ENCODE data around the gene IL6ST. TPM values are rescaled to one million over a fixed set of nuclear protein-coding genes. Genes with fewer than 3 reads are reported as not detected.

IL6ST gene
- total and polyA plus RNA-seq, 2 experiments from 2014 or later, result 197 to 242 TPM

DNA sequence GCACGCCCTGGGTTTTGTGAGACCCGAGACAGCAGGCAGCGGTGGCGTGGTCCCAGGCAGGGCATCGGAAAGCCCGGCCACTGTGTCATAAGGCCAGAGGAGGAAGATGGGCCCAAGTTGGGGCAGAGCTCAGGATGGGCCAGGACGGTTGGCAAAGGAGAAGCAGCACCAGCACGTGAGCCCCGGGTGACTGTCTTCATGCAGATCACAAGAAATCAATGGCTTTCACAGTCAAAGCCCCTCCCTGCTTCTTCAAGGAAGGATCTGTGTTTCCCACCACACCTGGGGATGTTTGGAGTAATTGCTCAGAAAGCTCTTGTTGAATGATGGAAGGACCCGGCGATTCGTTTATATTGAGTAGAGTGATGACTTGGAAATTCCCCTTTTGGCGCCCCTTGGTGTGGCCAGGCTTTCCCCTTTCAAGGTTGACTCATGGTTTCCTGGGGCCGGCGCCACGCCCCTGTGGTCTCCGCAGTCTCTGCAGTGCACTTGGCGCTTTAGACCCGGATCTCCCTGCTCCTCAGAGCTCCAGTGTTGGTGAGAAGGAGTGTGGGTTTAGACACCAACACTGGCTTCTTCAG lies 91.6 kb downstream of the IL6ST start:
- H3K4me3 ChIP-seq, result no peak overlapping the region
- H3K36me3 ChIP-seq (ENCODE audit: low read depth), result no peaks in the 10 kb centered on the region
- H3K9me2 ChIP-seq (ENCODE audit: insufficient read depth), result no peaks in the 10 kb centered on the region
- no peak overlapping the region for H3K27ac ChIP-seq
- 89% methylated on average over 19 of the region's 19 CpGs for WGBS, 2 experiments (ENCODE audit: low coverage in 1 of 2, low lambda C conversion rate in 2 of 2, missing lambda C conversion rate in 2 of 2)
- DNase-seq, result no peak
- no peak for TF ChIP-seq EZH2 (IDR thresholded peaks at IDR 0.05; ENCODE audit: insufficient read depth, poor library complexity, severe bottlenecking)
- TF ChIP-seq EZH2phosphoT487 (IDR thresholded peaks at IDR 0.05; ENCODE audit: insufficient read depth, low read depth), result no peak
- H3K9ac ChIP-seq, result no peak overlapping the region
- peaks cover 21% of the 10 kb centered on the region; the same call in 1 of the 2 replicates for H3F3A ChIP-seq (ENCODE audit: insufficient read depth)
- no peaks in the 10 kb centered on the region for H3K27me3 ChIP-seq (replicated peaks; ENCODE audit: insufficient read depth)
- no peaks in the 10 kb centered on the region for H4K20me1 ChIP-seq (ENCODE audit: insufficient read depth)
- H3K4me1 ChIP-seq (ENCODE audit: insufficient read depth), result peaks cover 21% of the 10 kb centered on the region
- H3K4me2 ChIP-seq (ENCODE audit: unreplicated experiment), result no peak overlapping the region
- no peaks in the 10 kb centered on the region for H3K9me3 ChIP-seq (ENCODE audit: low read depth)
- no peak overlapping the region for H2AFZ ChIP-seq
- no peaks in the 10 kb centered on the region for H3K79me2 ChIP-seq (ENCODE audit: insufficient read depth)
- in situ Hi-C loops (cut with MboI), result loop anchor here (25.0 kb wide), 1 partner anchor 566 kb away; no protein-coding TSS in a partner anchor

DNA sequence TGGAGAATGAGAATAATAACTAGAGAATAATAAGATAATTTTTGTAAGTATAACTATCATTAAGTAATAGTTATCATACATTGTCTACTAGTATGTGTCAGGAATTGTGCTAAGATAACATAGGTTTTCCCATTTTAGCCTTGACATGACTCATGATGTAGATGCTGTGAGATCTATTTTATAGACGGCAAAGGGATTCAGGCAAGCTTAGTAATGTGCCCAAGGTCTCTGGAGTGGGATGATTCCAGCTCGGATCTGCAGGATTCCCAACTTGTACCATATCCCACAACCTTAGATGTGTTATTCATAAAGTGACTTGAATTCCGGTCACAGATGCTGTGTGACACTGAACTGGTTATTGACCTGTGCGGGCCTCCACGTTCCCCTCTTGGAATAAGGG lies 92.1 kb downstream of the IL6ST start:
- Histone ChIP-seq H3K9ac (no peak overlapping the region), H3K4me2 (ENCODE audit: unreplicated experiment) (no peak overlapping the region), H3K4me1 (ENCODE audit: insufficient read depth) (peaks cover 22% of the 10 kb centered on the region), H3K4me3 (no peak overlapping the region), H3K27me3 (replicated peaks; ENCODE audit: insufficient read depth) (no peaks in the 10 kb centered on the region), H3F3A (ENCODE audit: insufficient read depth) (peaks cover 22% of the 10 kb centered on the region), H3K9me3 (ENCODE audit: low read depth) (no peaks in the 10 kb centered on the region), H3K27ac (no peak overlapping the region), H3K36me3 (ENCODE audit: low read depth) (no peaks in the 10 kb centered on the region), H2AFZ (no peak overlapping the region), H3K79me2 (ENCODE audit: insufficient read depth) (no peaks in the 10 kb centered on the region), H3K9me2 (ENCODE audit: insufficient read depth) (no peaks in the 10 kb centered on the region), H4K20me1 (ENCODE audit: insufficient read depth) (no peaks in the 10 kb centered on the region)
- DNase-seq, result no peak
- in situ Hi-C loops (cut with MboI), result loop anchor here (25.0 kb wide), 1 partner anchor 565 kb away; no protein-coding TSS in a partner anchor
- TF ChIP-seq EZH2phosphoT487 (IDR thresholded peaks at IDR 0.05; ENCODE audit: insufficient read depth, low read depth), result no peak
- TF ChIP-seq EZH2 (IDR thresholded peaks at IDR 0.05; ENCODE audit: insufficient read depth, poor library complexity, severe bottlenecking), result no peak
- 71 to 79% methylated on average over 5 of the region's 5 CpGs for WGBS, 2 experiments (ENCODE audit: low coverage in 1 of 2, low lambda C conversion rate in 2 of 2, missing lambda C conversion rate in 2 of 2)

DNA sequence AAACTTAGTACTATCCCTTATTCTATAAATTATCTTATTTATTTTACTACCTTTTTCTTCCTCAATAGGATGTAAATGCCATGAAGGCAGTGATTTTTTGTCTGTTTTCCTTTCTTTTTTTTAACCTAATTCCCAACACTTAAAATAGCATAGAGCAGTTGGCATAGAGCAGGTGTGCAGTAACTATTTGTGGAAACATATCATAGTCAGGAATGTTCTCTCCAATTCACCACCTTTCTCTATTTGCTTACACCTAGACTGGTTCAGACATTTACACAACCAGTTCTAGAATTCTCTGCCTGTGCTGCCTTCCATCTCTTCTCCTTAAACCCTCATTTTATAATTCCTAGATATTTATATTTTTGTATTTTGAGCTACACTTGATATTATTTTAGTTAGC lies 94.0 kb downstream of the IL6ST start:
- Histone ChIP-seq H3K79me2 (ENCODE audit: insufficient read depth) (no peaks in the 10 kb centered on the region), H3K4me2 (ENCODE audit: unreplicated experiment) (no peak overlapping the region), H3K4me3 (no peak overlapping the region), H2AFZ (no peak overlapping the region), H3K9me3 (ENCODE audit: low read depth) (no peaks in the 10 kb centered on the region), H3K4me1 (ENCODE audit: insufficient read depth) (peaks cover 30% of the 10 kb centered on the region), H3K36me3 (ENCODE audit: low read depth) (no peaks in the 10 kb centered on the region), H4K20me1 (ENCODE audit: insufficient read depth) (no peaks in the 10 kb centered on the region), H3F3A (ENCODE audit: insufficient read depth) (peaks cover 33% of the 10 kb centered on the region), H3K27ac (no peak overlapping the region), H3K9me2 (ENCODE audit: insufficient read depth) (no peaks in the 10 kb centered on the region), H3K27me3 (replicated peaks; ENCODE audit: insufficient read depth) (no peaks in the 10 kb centered on the region), H3K9ac (no peak overlapping the region)
- TF ChIP-seq EZH2 (IDR thresholded peaks at IDR 0.05; ENCODE audit: insufficient read depth, poor library complexity, severe bottlenecking) (no peak), EZH2phosphoT487 (IDR thresholded peaks at IDR 0.05; ENCODE audit: insufficient read depth, low read depth) (no peak)
- no peak for DNase-seq
- in situ Hi-C loops (cut with MboI), result loop anchor here (25.0 kb wide), 1 partner anchor 563 kb away; no protein-coding TSS in a partner anchor

GRCh38 chr5:55900068-55900467 lies 94.7 kb downstream of the IL6ST start:
- no peak overlapping the region for H3K4me3 ChIP-seq
- peak; percentile 58 for DNase-seq
- H3K27me3 ChIP-seq (replicated peaks; ENCODE audit: insufficient read depth), result no peaks in the 10 kb centered on the region
- no peaks in the 10 kb centered on the region for H3K36me3 ChIP-seq (ENCODE audit: low read depth)
- no peak for TF ChIP-seq EZH2phosphoT487 (IDR thresholded peaks at IDR 0.05; ENCODE audit: insufficient read depth, low read depth)
- no peak for TF ChIP-seq EZH2 (IDR thresholded peaks at IDR 0.05; ENCODE audit: insufficient read depth, poor library complexity, severe bottlenecking)
- H3K4me2 ChIP-seq (ENCODE audit: unreplicated experiment), result peak overlapping the region; percentile 44
- H3K9me3 ChIP-seq (ENCODE audit: low read depth), result no peaks in the 10 kb centered on the region
- WGBS, 2 experiments (ENCODE audit: low coverage in 1 of 2, low lambda C conversion rate in 2 of 2, missing lambda C conversion rate in 2 of 2), result 0% methylated on average over 1 of the region's 1 CpG
- no peak overlapping the region; the same call in 1 of the 2 replicates for H3K27ac ChIP-seq
- no peak overlapping the region for H2AFZ ChIP-seq
- H3K79me2 ChIP-seq (ENCODE audit: insufficient read depth), result no peaks in the 10 kb centered on the region
- no peak overlapping the region for H3K9ac ChIP-seq
- peaks cover 40% of the 10 kb centered on the region for H3F3A ChIP-seq (ENCODE audit: insufficient read depth)
- peaks cover 30% of the 10 kb centered on the region for H3K4me1 ChIP-seq (ENCODE audit: insufficient read depth)
- in situ Hi-C loops (cut with MboI), result loop anchor here (25.0 kb wide), 1 partner anchor 563 kb away; no protein-coding TSS in a partner anchor
- no peaks in the 10 kb centered on the region for H4K20me1 ChIP-seq (ENCODE audit: insufficient read depth)
- no peaks in the 10 kb centered on the region for H3K9me2 ChIP-seq (ENCODE audit: insufficient read depth)

Data from GM23248 (cell line).